Astrocyte of the spinal cord (primary cell): ENCODE measurements around the gene MVB12B.

Source experiments
- DNase-seq: peaks from one replicate; pipeline ENCODE4 v3.0.0; 2011; ENCODE audit warnings: low read depth, low spot score
- H3K4me3 ChIP-seq: 2 replicates; pipeline ENCODE4 v1.5.1; 2011; ENCODE audit warnings: low read depth, mild to moderate bottlenecking, low read length, moderate library complexity
- in situ Hi-C: cut with HindIII; loops from 2 replicates; pipeline ENCODE4 v1.10.0; 2017; ENCODE audit warnings: low sequenced_read_pairs
- TF ChIP-seq, protein P1 (sequence below): IDR thresholded peaks from 2 replicates; pipeline ENCODE4 v1.5.1; 2012; ENCODE audit warnings: low read depth, mild to moderate bottlenecking, low read length, inconsistent platforms

MVB12B gene

DNA sequence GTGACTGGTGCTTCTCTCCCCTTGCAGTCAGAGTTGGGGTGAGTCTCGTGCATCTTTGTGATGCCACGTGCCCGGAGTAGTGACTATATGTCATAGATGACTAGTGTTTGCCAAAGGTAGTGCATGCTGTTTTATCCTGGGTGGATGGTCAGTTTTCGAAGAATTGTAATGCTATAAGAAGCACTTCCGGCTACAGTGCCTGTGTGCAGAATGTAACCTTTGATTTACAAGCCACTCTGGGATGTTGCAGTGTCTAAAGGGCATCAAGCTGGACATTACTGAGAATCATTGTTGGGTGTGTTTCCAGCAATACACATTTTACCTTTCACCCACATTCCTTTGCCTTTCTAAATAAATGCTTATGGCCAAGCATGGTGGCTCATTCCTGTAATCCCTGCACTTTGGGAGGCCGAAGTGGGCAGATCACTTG is 16.7 kb downstream of the MVB12B start:
- TF ChIP-seq, protein P1, sequence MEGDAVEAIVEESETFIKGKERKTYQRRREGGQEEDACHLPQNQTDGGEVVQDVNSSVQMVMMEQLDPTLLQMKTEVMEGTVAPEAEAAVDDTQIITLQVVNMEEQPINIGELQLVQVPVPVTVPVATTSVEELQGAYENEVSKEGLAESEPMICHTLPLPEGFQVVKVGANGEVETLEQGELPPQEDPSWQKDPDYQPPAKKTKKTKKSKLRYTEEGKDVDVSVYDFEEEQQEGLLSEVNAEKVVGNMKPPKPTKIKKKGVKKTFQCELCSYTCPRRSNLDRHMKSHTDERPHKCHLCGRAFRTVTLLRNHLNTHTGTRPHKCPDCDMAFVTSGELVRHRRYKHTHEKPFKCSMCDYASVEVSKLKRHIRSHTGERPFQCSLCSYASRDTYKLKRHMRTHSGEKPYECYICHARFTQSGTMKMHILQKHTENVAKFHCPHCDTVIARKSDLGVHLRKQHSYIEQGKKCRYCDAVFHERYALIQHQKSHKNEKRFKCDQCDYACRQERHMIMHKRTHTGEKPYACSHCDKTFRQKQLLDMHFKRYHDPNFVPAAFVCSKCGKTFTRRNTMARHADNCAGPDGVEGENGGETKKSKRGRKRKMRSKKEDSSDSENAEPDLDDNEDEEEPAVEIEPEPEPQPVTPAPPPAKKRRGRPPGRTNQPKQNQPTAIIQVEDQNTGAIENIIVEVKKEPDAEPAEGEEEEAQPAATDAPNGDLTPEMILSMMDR, result no peak

DNA sequence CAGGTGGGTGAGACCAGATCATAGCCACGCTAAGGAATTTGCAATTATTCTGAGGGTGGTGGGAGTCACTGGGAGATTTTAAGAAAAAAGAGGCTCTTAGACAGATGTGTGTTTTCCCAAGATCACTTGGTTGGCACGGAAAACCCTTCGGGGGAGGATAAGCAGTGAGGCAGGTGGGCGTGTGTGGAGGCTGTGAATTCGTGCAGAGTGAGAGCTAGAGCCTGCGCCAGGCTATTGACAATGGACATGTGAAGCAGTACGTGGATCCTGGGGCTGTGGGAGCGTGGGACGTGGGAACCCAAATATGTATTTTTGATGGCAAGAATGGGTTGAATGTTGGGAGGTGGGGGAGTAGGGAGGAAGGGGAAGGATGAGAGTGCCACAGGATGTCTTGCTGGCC is 19.4 kb downstream of the MVB12B start:
- DNase-seq, result no peak
- no peak overlapping the region for H3K4me3 ChIP-seq
- TF ChIP-seq, protein P1, result no peak
- in situ Hi-C loops, result no loop called here

More for the DNA sequence above, 16.7 kb downstream of the MVB12B start:
- in situ Hi-C loops, result no loop called here
- DNase-seq, result no peak
- no peak overlapping the region for H3K4me3 ChIP-seq

DNA sequence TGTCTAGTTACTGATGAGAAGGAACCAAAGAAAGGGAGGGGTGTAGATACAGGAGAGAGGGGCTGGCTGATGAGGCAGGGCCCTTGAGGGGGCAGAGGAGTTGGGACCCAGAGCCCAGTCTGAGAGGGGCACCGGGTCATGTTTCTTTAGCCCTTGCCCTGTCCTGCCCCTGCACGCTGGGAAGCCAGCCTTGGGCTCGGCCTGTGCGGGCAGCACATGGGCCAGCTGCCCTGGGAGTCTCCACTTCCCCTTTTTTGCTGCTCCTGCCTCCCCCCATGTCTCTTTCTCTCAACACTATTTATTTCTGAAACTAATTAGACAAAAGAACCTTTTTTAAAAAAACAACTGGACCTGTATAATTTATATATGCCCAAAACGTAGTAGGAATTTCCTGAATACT is 20.5 kb downstream of the MVB12B start:
- in situ Hi-C loops, result no loop called here
- DNase-seq, result no peak
- H3K4me3 ChIP-seq, result no peak overlapping the region
- TF ChIP-seq, protein P1, result no peak

DNA sequence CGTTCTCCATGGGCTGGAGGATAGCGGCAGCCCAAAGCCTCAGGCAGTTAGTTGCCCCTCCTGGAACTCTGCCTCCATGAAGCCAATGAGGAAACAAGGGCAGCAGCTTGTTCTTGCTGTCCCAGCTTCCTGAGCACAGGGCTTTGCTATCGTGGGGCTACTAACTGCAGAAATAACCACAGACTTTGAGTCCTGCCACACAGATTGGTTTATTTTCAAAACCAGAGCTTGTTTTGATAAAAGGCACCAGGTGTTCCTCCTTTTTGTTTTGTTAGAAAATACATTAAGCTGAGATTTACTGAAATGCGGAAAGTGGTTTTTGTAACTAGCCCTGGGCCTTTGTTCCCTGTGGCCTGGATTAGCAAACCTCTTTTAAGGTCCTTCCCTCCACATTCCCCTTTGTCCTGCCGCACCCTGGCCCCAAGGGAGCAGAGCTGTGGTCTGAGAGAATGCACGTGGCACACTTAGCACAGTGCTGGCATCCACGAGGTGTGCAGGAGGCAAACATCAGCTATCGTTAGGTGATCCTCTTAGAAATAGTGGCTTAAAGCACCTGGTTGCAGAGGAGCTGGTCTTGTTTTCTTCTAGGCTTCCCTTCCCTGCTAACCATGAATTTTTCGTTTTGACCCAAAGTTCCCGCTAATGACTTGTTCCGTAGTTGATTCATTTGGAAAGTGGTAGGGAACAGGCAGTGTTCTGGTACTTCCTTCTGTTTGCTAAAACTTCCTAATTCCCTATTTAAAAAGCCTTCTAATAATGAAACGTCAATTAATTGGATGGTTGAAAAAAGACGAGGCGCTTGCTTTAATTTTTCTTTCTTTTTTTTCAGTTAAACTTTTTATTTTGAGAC is 21.5 kb downstream of the MVB12B start:
- TF ChIP-seq, protein P1, result no peak
- no peak overlapping the region for H3K4me3 ChIP-seq
- in situ Hi-C loops, result no loop called here
- peak; percentile 17 for DNase-seq

DNA sequence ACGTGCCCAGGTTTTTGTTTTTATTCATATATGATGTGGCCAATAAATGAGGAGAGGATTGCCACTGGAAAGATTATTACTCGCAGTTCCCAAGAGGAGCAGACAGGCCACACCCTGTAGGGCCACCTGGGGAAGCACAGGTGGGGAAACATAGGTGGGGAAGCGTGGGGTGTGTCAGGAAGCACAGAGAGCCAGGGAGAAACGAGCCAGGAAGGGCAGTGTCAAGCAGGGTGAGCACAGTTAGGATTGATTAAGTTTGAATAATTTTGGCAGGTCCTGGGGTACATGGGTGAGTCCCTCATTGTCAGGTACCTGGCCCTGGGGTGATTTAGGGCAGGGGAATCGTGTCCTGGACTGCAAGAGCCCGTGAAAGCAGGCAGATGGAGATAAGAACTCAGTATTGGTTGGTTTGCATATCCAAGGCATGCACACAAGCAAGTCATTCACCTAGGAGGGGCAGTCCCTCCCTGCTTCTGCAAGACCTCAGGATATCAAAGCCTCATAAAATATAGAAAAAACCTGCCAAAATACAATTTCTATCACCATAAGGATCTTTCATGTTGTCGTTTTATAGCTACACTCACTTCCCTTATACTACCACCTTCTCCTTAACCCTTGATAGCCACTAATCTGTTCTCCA is 22.4 kb downstream of the MVB12B start:
- no peak for DNase-seq
- in situ Hi-C loops, result no loop called here
- no peak overlapping the region for H3K4me3 ChIP-seq
- TF ChIP-seq, protein P1, result no peak

DNA sequence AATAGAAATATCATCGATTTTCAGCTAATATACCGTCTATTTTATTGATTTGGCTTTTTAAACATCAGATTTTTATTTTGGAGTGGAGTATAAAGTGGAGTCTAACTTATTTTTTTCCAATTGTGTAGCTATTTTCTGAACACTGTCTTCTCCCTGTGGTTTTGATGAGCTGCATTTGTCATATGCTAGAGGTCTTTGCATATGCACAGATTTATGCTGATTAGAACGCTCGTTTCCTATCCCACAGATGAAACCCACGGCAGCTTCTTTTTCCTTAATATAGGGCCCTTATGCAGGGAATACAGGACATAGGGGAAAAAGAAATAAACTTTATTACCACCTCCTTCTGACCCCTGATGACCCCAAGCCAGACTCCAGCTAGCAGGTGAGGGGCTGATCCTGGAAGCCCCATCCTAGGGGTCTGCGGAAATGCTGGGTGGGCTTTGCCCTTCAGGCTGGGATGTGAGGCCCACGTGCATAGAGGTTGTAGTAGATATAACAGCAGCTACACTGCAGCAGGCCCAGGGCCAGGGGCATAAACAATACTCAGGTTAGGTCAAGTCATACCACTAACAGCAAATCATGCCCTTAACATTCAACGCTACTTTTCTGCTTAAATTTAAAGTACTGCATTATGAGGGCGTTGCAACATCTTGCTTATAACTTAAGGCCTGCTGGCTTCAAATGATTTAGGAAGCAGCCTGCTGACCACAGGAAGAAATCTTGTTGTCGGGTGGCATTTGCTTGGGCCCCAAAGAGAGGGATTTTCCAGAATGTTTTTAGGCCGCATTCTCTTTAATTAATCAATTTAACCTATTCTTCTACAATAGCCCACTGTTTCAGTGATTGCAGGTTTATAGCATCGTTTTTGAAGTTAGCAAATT is 28.5 kb downstream of the MVB12B start:
- TF ChIP-seq, protein P1, result no peak
- in situ Hi-C loops, result no loop called here
- H3K4me3 ChIP-seq, result no peak overlapping the region
- DNase-seq, result no peak
